ENCODE results near the gene EPHB2.

GRCh38 chr1:22921452-22922126 is 210.9 kb downstream of the EPHB2 start:
- TF ChIP-seq POLR2A (IDR thresholded peaks at IDR 0.05) (no peak), CTCF (IDR thresholded peaks at IDR 0.05) (no peak), EP300 (IDR thresholded peaks at IDR 0.05) (no peak)
